HG03196 (cell line): ENCODE measurements around the gene WNK2.
"Not testable (repeated sequence)": the region's sequence is repeated elsewhere in the genome, so short reads cannot be mapped to it uniquely, and the experiment has no call there.

Experiments used
- ATAC-seq: cut with Tn5 transposase; IDR thresholded peaks from one replicate; pipeline ENCODE4 v1.9.1; 2021; ENCODE audit not compliant: unreplicated experiment

Gene WNK2

DNA sequence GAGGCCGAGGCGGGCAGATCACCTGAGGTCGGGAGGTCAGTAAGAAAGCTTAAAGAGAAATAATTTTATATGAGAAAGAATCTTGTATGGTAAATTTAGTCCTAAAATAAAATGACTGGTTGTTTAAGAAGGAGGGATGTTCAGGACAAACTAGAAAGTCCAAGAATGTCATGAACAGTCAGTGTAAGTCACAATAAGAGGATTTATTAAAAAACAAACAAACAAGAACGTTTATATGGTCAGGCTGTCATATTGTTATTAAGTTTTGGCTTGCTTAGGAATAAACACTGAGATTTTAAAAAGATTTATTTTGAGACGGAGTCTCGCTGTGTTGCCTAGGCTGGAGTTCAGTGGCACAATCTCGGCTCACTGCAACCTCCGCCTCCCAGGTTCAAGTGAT is 176.0 kb downstream of the WNK2 start:
- not testable (repeated sequence) for ATAC-seq

DNA sequence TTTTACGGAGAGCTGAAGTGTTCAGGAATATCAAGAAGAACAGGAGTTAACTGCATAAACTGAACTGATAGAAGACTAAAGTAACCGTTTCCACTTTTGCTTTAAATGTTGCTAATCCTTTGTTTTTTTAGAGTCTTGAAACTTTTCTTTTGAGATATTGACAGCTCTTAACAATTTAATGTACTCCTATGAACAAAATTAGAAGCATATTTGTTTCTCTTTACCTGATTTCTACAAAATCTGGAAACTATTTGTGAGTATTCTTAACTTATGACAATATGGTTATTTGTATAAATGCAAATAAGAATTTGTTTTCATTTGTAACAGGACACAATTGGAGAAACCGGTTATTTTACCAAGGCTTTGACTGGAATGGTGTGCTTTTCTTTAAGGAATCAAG is 178.1 kb downstream of the WNK2 start:
- no peak for ATAC-seq

DNA sequence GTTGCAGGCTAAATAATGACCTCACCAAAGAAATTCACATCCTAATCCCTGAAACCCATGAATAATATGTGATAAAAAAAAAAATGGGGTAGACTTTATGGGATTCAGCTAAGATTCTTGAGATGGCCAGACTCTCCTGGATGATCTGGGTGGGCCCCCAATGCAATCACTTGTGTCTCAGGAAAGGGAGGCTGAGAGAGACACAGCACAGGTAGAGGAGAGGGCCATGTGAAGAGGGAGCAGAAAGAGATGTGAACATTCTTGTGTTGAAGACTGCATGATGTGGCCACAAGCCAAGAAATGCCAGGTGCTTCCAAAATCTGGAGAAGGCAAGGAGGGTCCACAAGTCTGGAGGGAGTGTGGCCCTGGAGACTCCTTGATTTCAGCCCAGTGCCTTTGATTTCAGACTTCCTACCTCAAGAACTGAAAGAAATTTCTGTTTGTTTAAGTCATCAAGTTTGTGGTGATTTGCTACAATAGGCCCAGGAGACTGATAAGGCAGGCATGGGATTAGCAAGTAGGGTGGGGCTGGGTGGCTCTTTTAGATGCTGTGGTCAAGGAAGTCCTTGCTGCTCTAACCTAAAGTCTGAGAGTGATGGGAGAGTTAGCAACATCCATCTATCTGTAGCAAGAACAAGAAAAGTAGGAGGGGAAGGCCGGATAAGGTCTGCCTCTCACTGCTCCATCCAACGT is 180.9 kb downstream of the WNK2 start:
- ATAC-seq = no peak

DNA sequence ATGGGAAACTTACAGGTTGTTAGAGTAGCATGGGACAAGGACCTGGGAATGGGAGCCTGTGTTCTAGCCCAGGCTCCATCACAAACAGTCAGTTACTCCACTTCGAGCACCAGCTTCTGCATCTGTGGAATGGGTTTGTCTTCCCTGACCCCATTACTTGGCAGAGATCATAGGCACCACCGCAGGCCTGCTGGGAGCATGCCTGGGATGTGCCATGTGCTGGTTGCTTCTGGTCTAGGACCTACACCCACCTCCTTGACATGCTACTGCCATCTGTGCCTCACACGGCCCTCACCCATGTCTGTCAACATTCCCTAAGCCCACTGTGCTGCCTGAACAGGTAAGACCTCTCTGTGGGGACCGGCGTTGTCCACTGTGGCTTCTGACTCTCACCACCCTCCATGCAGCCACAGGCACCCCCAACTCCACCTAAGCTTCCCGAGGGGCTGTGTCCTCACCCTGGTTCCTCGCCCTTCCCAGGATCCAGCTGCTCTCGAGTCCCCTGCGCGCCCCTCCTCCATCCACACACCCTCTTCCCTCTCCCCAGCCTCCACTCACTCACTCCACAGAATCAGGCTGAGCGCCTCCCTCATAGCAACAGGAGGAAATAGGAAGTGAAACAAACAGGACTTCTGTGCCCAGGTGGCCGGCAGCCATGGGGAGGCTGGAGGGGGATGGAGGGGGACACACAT is 181.6 kb downstream of the WNK2 start:
- ATAC-seq = no peak

DNA sequence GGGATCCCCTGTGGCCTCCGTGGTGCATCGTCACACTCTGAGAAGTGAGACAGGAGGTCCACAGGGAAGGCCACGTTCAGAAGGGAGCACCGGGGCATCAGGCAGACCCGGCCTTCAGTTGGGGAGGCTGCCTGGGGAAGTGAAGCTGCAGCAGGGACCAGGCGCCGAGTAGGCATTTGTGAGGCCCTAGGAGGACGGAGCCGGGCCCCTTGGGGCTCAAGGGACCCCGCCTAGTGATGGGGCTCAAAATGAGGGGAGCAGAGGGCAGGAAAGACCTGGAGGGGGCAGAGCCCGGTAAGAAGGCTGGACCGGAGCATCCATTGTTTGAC is 182.1 kb downstream of the WNK2 start:
- ATAC-seq = no peak

DNA sequence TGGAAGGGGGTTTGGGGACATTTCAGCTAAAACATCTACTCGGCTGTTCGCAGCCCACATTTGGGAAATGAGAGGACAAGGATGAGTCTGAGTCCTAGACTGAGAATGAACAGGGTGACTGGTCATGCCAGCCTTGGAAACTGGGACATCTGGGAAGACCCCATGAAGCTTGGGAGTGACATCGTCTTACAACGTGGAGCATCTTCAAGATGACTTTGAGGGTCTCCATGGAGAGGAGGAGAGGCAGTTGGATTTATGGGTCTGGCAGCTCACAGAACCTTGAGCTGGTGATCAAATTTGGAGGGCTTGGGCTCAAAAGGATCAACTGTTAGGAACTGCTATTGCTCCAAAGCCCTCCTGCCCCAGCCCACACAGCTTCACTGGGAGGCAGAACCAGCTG is 182.5 kb downstream of the WNK2 start:
- not testable (repeated sequence) for ATAC-seq

DNA sequence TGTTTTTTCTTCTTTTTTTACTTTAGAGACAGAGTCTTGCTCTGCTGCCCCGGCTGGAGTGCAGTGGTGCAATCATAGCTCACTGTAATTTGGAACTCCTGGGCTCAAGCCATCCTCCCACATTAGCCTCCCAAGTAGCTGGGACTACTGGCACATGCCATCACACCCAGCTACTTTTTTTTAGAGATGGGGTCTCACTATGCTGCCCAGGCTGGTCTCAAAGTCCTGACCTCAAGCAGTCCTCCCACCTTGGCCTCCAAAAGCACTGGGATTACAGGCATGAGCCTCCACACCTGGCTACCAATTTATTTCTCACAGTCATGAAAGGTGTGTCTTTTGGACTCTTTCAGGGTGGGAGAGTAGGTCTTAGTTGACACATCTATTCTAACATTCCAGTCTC is 184.5 kb downstream of the WNK2 start:
- ATAC-seq = no peak

DNA sequence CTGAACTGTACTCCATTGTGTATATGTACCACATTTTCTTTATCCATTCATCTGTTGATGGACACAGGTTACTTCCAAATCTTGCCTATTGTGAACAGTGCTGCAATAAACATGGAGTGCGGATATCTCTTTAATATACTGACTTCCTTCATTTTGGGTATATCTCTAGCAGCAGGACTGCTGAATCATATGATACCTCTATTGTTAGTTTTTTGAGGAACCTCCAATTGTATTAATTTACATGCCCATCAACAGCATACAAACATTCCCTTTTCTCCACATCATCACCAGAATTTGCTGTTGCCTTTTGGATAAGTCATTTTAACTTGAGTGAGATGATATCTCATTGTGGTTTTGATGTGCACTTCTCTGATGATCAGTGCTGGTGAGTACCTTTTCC is 185.7 kb downstream of the WNK2 start:
- no peak for ATAC-seq
